ENCODE data around the gene FBXW4.
A peak's percentile ranks its signal among the peaks of the same experiment; 100 is the strongest.

Gene FBXW4

GRCh38 chr10:101695404-101695890, 477 bp upstream of the FBXW4 start:
- DNase-seq: no peak

DNA sequence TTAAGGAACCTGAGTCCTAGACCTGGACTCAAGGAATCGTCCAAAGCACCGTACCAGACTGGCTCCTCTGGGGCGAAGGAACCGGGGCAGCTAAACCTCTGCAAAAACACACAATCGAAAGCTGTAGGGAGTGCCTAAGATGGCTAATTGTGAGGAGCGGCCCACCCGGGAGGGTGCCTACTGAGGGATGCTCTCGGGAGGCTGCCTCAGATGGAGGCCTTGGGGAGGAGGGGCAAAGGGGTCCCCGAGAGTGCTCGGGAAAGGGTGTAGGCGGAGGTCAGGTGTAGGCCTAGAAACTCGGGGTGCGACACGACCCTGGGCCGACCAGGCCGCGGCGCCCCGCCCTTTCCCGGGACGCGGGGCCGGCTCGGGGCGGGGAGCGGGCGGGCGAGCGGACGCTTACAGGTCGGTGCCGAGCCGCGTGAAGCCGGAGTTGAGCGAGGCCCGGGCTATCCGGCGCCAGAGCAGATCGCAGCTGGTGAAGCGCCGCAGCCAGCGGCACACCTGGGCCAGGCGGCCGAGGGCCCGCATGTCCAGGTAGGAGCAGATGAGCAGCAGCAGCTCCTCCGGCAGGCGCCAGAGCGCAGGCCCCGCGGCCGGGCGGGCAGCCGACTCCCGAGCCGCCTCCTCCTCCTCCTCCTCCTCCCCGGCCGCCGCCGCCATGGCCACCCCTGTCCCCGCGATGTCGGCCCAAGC, 844 bp downstream of the FBXW4 start:
- peak; percentile 65 for DNase-seq

DNA sequence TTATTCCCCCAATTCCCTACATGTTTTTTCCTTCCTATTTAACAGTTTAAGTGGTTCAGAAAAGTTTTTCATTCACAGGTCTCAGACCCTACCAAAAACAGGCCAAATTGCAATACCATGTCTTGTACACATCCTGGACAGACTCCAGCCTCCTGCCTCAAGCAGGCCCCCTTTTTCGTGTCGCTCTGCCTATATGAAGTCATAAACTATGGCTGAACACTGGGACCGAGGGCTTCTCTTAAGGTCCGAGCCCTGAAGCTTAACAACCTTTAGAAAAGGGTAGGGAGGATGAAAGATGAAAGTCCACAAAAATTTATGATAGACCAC, 1.4 kb downstream of the FBXW4 start:
- no peak for DNase-seq

DNA sequence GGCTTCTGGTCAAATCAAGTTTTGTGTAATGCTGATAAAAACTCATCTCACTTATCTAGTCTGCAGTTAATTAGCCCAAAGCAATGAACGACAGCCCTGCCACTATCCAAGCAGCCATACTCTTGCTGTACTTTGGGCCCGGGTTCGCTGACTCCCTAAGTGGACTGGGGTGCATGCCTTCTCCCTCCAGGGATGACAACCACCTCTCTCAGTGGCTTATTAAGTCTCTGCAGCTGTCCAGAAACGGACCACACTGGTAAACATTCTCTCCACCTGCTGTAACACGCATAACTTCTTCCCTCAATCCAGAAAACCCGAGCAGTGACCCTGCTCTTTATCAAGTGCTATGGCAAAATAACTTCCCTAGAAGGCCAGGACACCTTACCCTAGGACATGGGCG, 3.9 kb downstream of the FBXW4 start:
- no peak for DNase-seq

DNA sequence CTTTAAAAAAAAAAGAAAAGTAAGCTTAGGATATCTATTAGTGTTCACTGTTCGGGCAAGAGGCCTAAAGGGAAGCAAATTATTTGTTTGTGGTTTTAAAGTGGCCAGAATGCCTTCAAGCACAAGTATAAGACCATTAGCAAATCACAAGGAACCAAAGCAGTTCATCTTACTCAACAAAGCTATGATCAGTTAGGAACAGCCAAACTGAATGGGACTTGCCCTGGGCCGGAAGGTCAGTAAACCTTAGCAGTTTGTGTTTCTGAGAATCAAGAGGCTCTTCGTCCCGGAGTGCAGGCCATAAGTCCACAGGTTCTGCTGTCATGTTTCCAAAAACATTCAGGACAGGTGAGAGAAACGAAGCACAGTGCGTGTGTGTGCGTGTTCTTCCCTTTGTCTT, 4.5 kb downstream of the FBXW4 start:
- DNase-seq: no peak

- DNase-seq: no peak
Measured at GRCh38 chr10:101687071-101687658, 7.8 kb downstream of the FBXW4 start.

DNA sequence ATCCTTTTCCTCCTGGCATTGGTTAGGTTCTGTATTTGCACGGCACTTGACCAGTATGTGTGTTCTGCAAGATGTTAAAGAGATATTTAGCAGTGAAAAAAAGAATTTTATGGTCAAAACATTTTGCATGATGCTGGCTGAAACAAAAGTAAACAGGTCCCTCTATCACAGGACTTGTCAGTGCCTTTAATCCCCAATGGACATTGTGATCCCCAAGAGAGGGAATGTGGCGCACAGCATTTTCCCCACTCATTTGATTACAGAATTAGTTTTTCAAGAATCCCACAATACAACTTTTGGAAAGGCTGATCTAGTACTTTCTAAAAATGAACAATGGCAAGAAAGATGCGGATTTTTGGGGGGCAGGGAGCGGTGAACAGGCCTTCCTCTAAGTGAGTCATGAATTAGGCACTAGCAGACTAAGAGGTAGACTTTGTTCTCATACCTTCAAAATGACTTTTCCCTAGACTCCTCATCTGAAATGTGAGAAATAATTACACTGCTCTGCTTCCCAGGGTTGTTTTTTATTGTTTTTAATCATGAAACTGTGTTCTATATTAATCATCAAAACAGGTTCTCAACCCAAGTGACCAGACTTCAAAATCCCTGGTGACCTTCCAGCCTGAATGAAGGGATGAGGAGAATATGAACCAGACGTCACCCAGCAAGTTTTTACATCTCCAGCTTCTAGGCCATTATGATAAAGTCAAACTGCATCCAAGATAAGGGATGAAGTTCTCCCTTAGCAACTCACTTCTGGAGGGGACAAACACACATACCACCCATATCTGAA, 8.6 kb downstream of the FBXW4 start:
- no peak for DNase-seq

- DNase-seq: no peak
Measured at GRCh38 chr10:101684782-101685181, 10.2 kb downstream of the FBXW4 start.

GRCh38 chr10:101683276-101683675, 11.7 kb downstream of the FBXW4 start:
- DNase-seq: no peak

DNA sequence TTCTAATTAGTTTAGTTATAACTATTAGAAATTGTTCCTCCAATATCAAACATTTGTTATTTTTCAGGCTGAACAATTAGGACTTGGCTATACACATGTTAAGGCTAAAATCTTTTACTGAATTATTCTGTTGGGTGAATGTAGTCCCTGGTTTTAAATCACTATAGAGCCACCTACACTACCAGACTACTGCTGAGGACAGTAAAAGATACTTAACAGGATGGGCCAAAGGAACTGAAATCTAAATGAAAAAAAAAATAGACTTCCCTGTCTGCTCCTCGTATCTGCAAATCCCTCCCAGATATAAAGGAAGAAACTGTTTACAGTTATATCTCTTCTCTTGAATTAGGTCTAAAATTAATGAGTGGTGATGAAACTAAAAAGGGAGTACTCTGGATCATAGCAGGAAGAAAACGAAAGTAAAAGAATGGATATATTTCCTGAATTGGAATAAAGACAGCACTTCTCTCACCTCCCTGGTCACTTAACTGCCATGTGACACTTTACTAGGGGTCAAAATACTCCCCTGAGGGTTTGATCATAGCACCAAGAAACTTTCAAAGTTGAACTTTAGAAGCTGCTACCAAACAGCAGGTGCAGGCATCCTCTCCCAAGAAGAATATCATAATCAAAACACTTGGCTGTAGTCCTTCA, 12.7 kb downstream of the FBXW4 start:
- DNase-seq: no peak

DNA sequence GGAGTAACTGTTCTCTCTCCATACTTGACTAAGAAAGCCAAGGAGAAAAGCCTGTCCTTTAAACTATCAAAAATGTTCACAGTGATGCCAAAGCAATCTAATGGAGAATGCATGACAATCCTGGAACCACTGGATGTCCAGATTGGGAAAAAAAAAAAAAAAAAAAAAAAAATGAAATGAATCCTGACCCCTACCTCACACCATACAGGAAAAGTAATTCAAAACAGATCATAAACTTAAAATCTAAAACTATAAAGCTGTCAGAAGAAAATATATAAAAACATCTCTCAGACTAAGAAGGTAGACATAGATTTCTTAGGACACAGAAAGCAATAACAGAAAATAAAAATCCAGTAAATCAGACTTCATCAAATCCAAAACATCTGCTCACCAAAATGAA, 18.4 kb downstream of the FBXW4 start:
- no peak for DNase-seq

- no peak for DNase-seq
Measured at GRCh38 chr10:101675115-101675514, 19.9 kb downstream of the FBXW4 start.

- no peak for DNase-seq
Measured at GRCh38 chr10:101672536-101672935, 22.4 kb downstream of the FBXW4 start.

- no peak for DNase-seq
Measured at GRCh38 chr10:101671453-101671852, 23.5 kb downstream of the FBXW4 start.

GRCh38 chr10:101670635-101671034, 24.3 kb downstream of the FBXW4 start:
- DNase-seq: no peak

- DNase-seq: no peak
Measured at GRCh38 chr10:101669181-101669580, 25.8 kb downstream of the FBXW4 start.

DNA sequence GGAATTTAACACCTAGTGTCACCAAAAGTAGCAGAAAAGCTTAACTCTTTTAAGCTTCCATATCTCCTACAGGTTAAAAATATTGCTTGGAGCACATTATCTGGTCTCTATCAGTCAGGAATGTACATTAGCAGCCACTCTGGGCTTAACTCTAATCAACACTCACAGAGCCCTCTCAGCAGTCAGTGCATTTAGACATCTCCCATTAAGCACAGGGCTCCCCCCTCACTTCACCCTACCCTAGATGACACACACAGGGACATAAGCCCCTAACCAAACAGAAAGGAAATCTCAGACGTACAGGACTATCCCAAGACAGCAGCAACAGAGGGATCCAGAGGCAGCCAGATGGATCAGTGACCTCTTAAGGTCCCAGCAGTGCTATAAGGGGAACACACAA, 26.4 kb downstream of the FBXW4 start:
- no peak for DNase-seq

DNA sequence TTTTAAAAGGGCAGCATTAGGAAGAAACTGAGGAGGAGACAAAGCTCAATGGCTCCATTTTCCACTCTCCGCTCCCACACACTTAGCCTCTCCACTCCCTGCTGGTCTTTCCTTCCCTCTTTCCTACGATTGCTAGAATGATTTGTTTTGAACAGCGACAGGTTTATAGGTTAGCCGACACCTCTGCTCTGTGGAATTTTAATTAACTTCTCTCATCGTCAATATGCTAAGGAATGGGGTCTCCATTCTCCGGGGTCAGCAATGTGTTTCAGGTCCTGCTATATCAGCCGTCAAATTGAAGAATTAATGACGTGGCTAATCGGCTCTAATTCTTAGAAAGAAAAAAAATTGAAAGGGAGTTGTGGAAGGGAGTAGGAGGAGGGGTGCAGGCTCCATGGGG, 28.9 kb downstream of the FBXW4 start:
- no peak for DNase-seq

DNA sequence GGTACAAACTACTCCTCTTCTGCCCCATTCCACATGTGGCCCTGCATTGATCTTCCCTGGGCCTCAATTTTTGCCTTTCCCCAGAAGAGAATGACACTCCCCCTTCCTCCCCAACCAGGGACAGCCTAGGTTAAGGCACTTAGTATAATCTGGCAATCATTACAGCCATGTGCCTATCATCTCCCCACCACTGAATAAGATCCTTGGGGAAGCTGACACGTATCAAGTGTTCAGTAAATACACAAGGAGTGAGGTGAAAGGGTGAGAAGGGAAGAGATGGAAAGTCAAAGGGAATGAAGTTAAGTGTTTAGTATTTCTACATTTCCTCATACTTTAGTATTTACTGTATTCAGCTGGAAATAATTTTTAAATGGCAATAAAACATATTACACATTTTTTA, 31.9 kb downstream of the FBXW4 start:
- no peak for DNase-seq

GRCh38 chr10:101660256-101660655, 34.7 kb downstream of the FBXW4 start:
- no peak for DNase-seq

DNA sequence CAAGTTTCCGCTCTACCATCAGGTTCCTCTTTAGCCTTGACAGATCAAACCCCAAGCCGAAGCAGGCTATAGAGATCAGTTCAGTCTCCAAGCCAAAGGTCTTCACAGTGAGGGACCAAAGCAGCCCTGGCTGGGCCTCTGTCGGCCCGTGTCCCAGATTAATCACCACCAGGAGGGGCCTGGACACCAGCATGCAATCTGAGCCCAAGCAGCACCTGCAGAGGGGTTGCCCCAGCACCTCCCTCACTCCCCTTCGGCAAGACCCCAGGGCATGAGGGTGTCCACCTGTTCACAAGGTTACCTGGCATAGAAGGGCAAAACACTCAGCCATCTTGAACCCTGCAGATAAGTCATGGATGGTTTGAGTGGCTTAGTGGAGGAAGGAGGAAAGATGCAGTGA, 36.0 kb downstream of the FBXW4 start:
- DNase-seq: no peak

GRCh38 chr10:101656890-101657289, 38.1 kb downstream of the FBXW4 start:
- no peak for DNase-seq

GRCh38 chr10:101655570-101655969, 39.4 kb downstream of the FBXW4 start:
- no peak for DNase-seq

- no peak for DNase-seq
Measured at GRCh38 chr10:101653536-101653935, 41.4 kb downstream of the FBXW4 start.

All from activated effector memory CD4-positive, alpha-beta T cell treated with Interleukin-2 at 50 U/mL for 16 hours (primary cell).